CD4-positive, alpha-beta T cell treated with Interleukin-15 for 1 hour (primary cell): ENCODE measurements around the gene SEMA3E.
"Not testable (repeated sequence)": the region's sequence is repeated elsewhere in the genome, so short reads cannot be mapped to it uniquely, and the experiment has no call there.

ENCODE experiments used
- DNase-seq: peaks from one replicate; pipeline ENCODE4 v3.0.0-alpha.2; 2020

Gene SEMA3E

GRCh38 chr7:83447681-83448080 lies 201.3 kb downstream of the SEMA3E start:
- DNase-seq, result no peak

- DNase-seq, result no peak
Measured at GRCh38 chr7:83446102-83446669, 202.8 kb downstream of the SEMA3E start.

- DNase-seq, result no peak
Measured at GRCh38 chr7:83442911-83443310, 206.0 kb downstream of the SEMA3E start.

GRCh38 chr7:83439026-83439425 lies 209.9 kb downstream of the SEMA3E start:
- no peak for DNase-seq

GRCh38 chr7:83430289-83430688 lies 218.7 kb downstream of the SEMA3E start:
- not testable (repeated sequence) for DNase-seq

- no peak for DNase-seq
Measured at GRCh38 chr7:83429493-83429892, 219.4 kb downstream of the SEMA3E start.

GRCh38 chr7:83427884-83428283 lies 221.1 kb downstream of the SEMA3E start:
- no peak for DNase-seq

GRCh38 chr7:83426325-83426724 lies 222.6 kb downstream of the SEMA3E start:
- DNase-seq, result no peak

- no peak for DNase-seq
Measured at GRCh38 chr7:83419013-83419412, 229.9 kb downstream of the SEMA3E start.

GRCh38 chr7:83415840-83416239 lies 233.1 kb downstream of the SEMA3E start:
- DNase-seq, result no peak

GRCh38 chr7:83414947-83415346 lies 234.0 kb downstream of the SEMA3E start:
- DNase-seq, result no peak

GRCh38 chr7:83413831-83414230 lies 235.1 kb downstream of the SEMA3E start:
- DNase-seq, result no peak

- DNase-seq, result no peak
Measured at GRCh38 chr7:83413424-83413823, 235.5 kb downstream of the SEMA3E start.

- no peak for DNase-seq
Measured at GRCh38 chr7:83410989-83411591, 237.8 kb downstream of the SEMA3E start.

GRCh38 chr7:83394776-83395175 lies 254.2 kb downstream of the SEMA3E start:
- DNase-seq, result no peak

- no peak for DNase-seq
Measured at GRCh38 chr7:83388436-83388835, 260.5 kb downstream of the SEMA3E start.

- no peak for DNase-seq
Measured at GRCh38 chr7:83366629-83367028, 282.3 kb downstream of the SEMA3E start.

GRCh38 chr7:83365746-83366145 lies 283.2 kb downstream of the SEMA3E start:
- DNase-seq, result no peak

GRCh38 chr7:83362871-83363550 lies 285.9 kb downstream of the SEMA3E start:
- DNase-seq, result no peak

- no peak for DNase-seq
Measured at GRCh38 chr7:83359108-83359507, 289.8 kb downstream of the SEMA3E start.

GRCh38 chr7:83355143-83355542 lies 293.8 kb downstream of the SEMA3E start:
- DNase-seq, result no peak

GRCh38 chr7:83347945-83348444 lies 300.9 kb downstream of the SEMA3E start:
- no peak for DNase-seq

GRCh38 chr7:83339907-83340306 lies 309.0 kb downstream of the SEMA3E start:
- DNase-seq, result no peak

- no peak for DNase-seq
Measured at GRCh38 chr7:83338277-83338950, 310.5 kb downstream of the SEMA3E start.
